HG02840 (cell line): Measurements from ENCODE around the gene GPRC5A.
A peak's percentile ranks its signal among the peaks of the same experiment; 100 is the strongest.

Source experiments
- ATAC-seq: cut with Tn5 transposase; IDR thresholded peaks from one replicate; pipeline ENCODE4 v1.9.1; 2021; ENCODE audit warnings: mild to moderate bottlenecking, moderate library complexity, moderate number of reproducible peaks; ENCODE audit not compliant: unreplicated experiment, low FRiP score

Gene GPRC5A

GRCh38 chr12:12883369-12884001 lies 7.9 kb upstream of the GPRC5A start:
- no peak for ATAC-seq

GRCh38 chr12:12885096-12885792 lies 6.1 kb upstream of the GPRC5A start:
- ATAC-seq, result no peak

- no peak for ATAC-seq
Observed at GRCh38 chr12:12887471-12887870, 3.9 kb upstream of the GPRC5A start.

- ATAC-seq, result no peak
Observed at GRCh38 chr12:12889701-12890100, 1.7 kb upstream of the GPRC5A start.

GRCh38 chr12:12890543-12891079 lies 751 bp upstream of the GPRC5A start:
- ATAC-seq, result no peak

GRCh38 chr12:12891881-12892355 lies 556 bp downstream of the GPRC5A start:
- ATAC-seq, result no peak

- no peak for ATAC-seq
Observed at GRCh38 chr12:12892681-12893141, 1.3 kb downstream of the GPRC5A start.

GRCh38 chr12:12893438-12893837 lies 2.1 kb downstream of the GPRC5A start:
- ATAC-seq, result no peak

- ATAC-seq, result no peak
Observed at GRCh38 chr12:12896260-12896659, 4.9 kb downstream of the GPRC5A start.

- no peak for ATAC-seq
Observed at GRCh38 chr12:12897302-12897701, 5.9 kb downstream of the GPRC5A start.

- ATAC-seq, result no peak
Observed at GRCh38 chr12:12898136-12898717, 6.9 kb downstream of the GPRC5A start.

GRCh38 chr12:12898911-12899511 lies 7.6 kb downstream of the GPRC5A start:
- ATAC-seq, result no peak

- ATAC-seq, result peak; percentile 76
Observed at GRCh38 chr12:12899530-12900380, 8.4 kb downstream of the GPRC5A start.

- ATAC-seq, result no peak
Observed at GRCh38 chr12:12900786-12901157, 9.4 kb downstream of the GPRC5A start.

GRCh38 chr12:12901158-12901791 lies 9.9 kb downstream of the GPRC5A start:
- ATAC-seq, result no peak

GRCh38 chr12:12902036-12902435 lies 10.7 kb downstream of the GPRC5A start:
- no peak for ATAC-seq

- no peak for ATAC-seq
Observed at GRCh38 chr12:12903642-12904609, 12.6 kb downstream of the GPRC5A start.

GRCh38 chr12:12907552-12907951 lies 16.2 kb downstream of the GPRC5A start:
- ATAC-seq, result no peak
